ENCODE results near the gene CRBN. TPM values are rescaled to one million over a fixed set of nuclear protein-coding genes. Genes with fewer than 3 reads are reported as not detected.

CRBN gene
- total and polyA plus RNA-seq, 2 of the 13 experiments (the other 11 are each of a cell fraction or from before 2014, with no cell fraction given) = 30.8 to 36.1 TPM

DNA sequence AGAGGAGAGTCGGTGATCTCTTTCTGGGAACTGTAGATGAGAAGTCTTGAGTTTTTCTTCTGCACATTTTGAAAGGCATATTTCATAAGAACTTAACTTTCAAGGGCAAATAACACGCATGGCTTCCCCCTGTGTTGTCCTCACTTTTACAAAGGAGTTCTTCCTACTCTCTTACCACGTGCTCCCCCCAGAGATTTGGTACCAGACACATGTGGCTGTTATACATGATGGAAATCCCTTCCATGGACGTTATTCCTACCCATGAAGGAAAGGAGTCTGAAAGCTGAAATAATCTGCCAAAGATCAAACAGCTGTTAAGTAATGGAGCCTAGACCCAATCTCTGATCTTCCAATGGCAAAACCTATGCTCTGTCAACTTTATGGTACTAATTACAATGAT lies 73.7 kb downstream of the CRBN start:
- Histone ChIP-seq H3K9ac (ENCODE audit: insufficient read depth, low read depth, low read length) (no peak overlapping the region), H3K36me3 (replicated peaks in 1 of 2; ENCODE audit: control insufficient read depth in 1 of 2, insufficient read depth in 2 of 2, low read length in 2 of 2) (no peaks in the 10 kb centered on the region), H4K20me1 (ENCODE audit: insufficient read depth, low read length) (no peaks in the 10 kb centered on the region), H3K27ac (ENCODE audit: extremely low read length, insufficient read depth, low read length) (no peak overlapping the region), H2AFZ (ENCODE audit: low read length) (no peak overlapping the region), H3K27me3 (ENCODE audit: control insufficient read depth in 1 of 2, insufficient read depth in 2 of 2, low read length in 2 of 2) (peaks cover 0 to 3% of the 10 kb centered on the region in 2 experiments; a peak in 1 of 5 replicates), H3K4me1 (ENCODE audit: insufficient read depth, low read length) (no peaks in the 10 kb centered on the region), H3K4me2 (ENCODE audit: low read depth, low read length) (no peak overlapping the region), H3K79me2 (ENCODE audit: insufficient read depth, low read length) (no peaks in the 10 kb centered on the region), H3K4me3 (replicated peaks in 1 of 3; ENCODE audit: insufficient read depth in 1 of 3, low read depth in 2 of 3, low read length in 3 of 3) (no peak overlapping the region), H3K9me3 (ENCODE audit: low read length) (no peaks in the 10 kb centered on the region)
- WGBS (ENCODE audit: low lambda C conversion rate) = 33% methylated on average over 4 of the region's 4 CpGs
- TF ChIP-seq, protein P1, sequence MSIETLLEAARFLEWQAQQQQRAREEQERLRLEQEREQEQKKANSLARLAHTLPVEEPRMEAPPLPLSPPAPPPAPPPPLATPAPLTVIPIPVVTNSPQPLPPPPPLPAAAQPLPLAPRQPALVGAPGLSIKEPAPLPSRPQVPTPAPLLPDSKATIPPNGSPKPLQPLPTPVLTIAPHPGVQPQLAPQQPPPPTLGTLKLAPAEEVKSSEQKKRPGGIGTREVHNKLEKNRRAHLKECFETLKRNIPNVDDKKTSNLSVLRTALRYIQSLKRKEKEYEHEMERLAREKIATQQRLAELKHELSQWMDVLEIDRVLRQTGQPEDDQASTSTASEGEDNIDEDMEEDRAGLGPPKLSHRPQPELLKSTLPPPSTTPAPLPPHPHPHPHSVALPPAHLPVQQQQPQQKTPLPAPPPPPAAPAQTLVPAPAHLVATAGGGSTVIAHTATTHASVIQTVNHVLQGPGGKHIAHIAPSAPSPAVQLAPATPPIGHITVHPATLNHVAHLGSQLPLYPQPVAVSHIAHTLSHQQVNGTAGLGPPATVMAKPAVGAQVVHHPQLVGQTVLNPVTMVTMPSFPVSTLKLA (IDR thresholded peaks at IDR 0.05) = peak; percentile 98
- TF ChIP-seq ZNF350 (CRISPR knock-in tag; IDR thresholded peaks at IDR 0.05; ENCODE audit: borderline replicate concordance, low read depth) = no peak
- BruUV-seq (replicated peaks) = no TSS peak
- POLR2A ChIA-PET = interaction anchor here (0.7 kb wide), 1 partner anchor 13 kb away, joined by 4 read pairs; no protein-coding TSS in a partner anchor
- FAIRE-seq = no peak
- in situ Hi-C loops (cut with HindIII; ENCODE audit: extremely low pct_ligation_motif_present, low pct_unique_long_range_greater_than_20kb) (no loop called here), intact Hi-C loops (cut with micrococcal nuclease; ENCODE audit: unreplicated experiment) (no loop called here)
- ATAC-seq = no peak
- CTCF ChIA-PET (ENCODE audit: low intra/inter-chr PET ratio, low total read pairs) = no interaction called here
- no peak for DNase-seq (ENCODE audit: low spot score)

DNA sequence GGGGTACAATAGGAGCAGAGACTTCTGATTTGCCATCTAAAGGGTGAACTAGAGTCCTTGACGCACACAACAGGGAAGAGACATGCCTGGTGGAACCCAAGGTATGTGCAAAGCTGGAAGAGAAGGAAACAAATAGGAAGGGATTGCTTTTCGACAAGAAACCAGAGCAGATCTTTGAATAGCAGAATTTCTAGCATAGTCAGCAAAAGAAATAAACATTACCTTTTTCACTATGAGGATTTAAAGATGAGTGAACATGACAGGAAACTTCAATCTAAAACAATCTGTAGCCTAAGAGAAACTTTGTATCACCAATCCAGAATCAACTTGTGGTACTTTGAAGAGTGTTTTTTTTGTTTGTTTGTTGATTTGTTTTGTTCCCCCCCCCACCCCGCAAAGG lies 74.2 kb downstream of the CRBN start:
- FAIRE-seq = no peak
- no peak for ATAC-seq
- no peak overlapping the region for H3K27ac ChIP-seq (ENCODE audit: extremely low read length, insufficient read depth, low read length)
- no peak overlapping the region for H2AFZ ChIP-seq (ENCODE audit: low read length)
- H3K27me3 ChIP-seq (ENCODE audit: control insufficient read depth in 1 of 2, insufficient read depth in 2 of 2, low read length in 2 of 2) = peaks cover 0 to 2% of the 10 kb centered on the region in 2 experiments; a peak in 1 of 5 replicates
- H3K4me1 ChIP-seq (ENCODE audit: insufficient read depth, low read length) = no peaks in the 10 kb centered on the region
- no peaks in the 10 kb centered on the region for H3K79me2 ChIP-seq (ENCODE audit: insufficient read depth, low read length)
- no peak for DNase-seq (ENCODE audit: low spot score)
- H3K36me3 ChIP-seq (replicated peaks in 1 of 2; ENCODE audit: control insufficient read depth in 1 of 2, insufficient read depth in 2 of 2, low read length in 2 of 2) = no peaks in the 10 kb centered on the region
- H3K4me3 ChIP-seq (replicated peaks in 1 of 3; ENCODE audit: insufficient read depth in 1 of 3, low read depth in 2 of 3, low read length in 3 of 3) = no peak overlapping the region
- no peak overlapping the region for H3K4me2 ChIP-seq (ENCODE audit: low read depth, low read length)
- no peak overlapping the region for H3K9ac ChIP-seq (ENCODE audit: insufficient read depth, low read depth, low read length)
- WGBS (ENCODE audit: low lambda C conversion rate) = 9% methylated on average over 3 of the region's 3 CpGs
- H3K9me3 ChIP-seq (ENCODE audit: low read length) = no peaks in the 10 kb centered on the region
- peak; percentile 46 to 80; a peak in 3 of 4 replicates for TF ChIP-seq MAFK (conservative IDR thresholded peaks at IDR 0.05 in 1 of 2, IDR thresholded peaks at IDR 0.05 in 1 of 2; ENCODE audit: low read length in 2 of 2)
- TF ChIP-seq HNRNPH1 (optimal IDR thresholded peaks at IDR 0.05; ENCODE audit: low read depth, low read length) = no peak
- TF ChIP-seq, protein P2, sequence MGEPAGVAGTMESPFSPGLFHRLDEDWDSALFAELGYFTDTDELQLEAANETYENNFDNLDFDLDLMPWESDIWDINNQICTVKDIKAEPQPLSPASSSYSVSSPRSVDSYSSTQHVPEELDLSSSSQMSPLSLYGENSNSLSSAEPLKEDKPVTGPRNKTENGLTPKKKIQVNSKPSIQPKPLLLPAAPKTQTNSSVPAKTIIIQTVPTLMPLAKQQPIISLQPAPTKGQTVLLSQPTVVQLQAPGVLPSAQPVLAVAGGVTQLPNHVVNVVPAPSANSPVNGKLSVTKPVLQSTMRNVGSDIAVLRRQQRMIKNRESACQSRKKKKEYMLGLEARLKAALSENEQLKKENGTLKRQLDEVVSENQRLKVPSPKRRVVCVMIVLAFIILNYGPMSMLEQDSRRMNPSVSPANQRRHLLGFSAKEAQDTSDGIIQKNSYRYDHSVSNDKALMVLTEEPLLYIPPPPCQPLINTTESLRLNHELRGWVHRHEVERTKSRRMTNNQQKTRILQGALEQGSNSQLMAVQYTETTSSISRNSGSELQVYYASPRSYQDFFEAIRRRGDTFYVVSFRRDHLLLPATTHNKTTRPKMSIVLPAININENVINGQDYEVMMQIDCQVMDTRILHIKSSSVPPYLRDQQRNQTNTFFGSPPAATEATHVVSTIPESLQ (CRISPR knock-in tag; conservative IDR thresholded peaks at IDR 0.05) = no peak
- TF ChIP-seq SRF (IDR thresholded peaks at IDR 0.05; ENCODE audit: low read depth, low read length) = no peak
- peak; percentile 71 for TF ChIP-seq MAFF (IDR thresholded peaks at IDR 0.05; ENCODE audit: low read depth, low read length)
- no peak for TF ChIP-seq RFX5 (IDR thresholded peaks at IDR 0.05; ENCODE audit: low read depth, low read length)
- in situ Hi-C loops (cut with HindIII; ENCODE audit: extremely low pct_ligation_motif_present, low pct_unique_long_range_greater_than_20kb) (no loop called here), intact Hi-C loops (cut with micrococcal nuclease; ENCODE audit: unreplicated experiment) (no loop called here)
- ChIA-PET POLR2A (interaction anchor here (0.7 kb wide), 1 partner anchor 12 kb away, joined by 4 read pairs; no protein-coding TSS in a partner anchor), CTCF (ENCODE audit: low intra/inter-chr PET ratio, low total read pairs) (no interaction called here)
- no peaks in the 10 kb centered on the region for H4K20me1 ChIP-seq (ENCODE audit: insufficient read depth, low read length)
- no TSS peak for BruUV-seq (replicated peaks)

Data from HepG2 (cell line).